GM19468 (cell line): Measurements from ENCODE around the gene ERCC6.

Experiments used
- ATAC-seq: cut with Tn5 transposase; IDR thresholded peaks from one replicate; pipeline ENCODE4 v1.9.1; 2021; ENCODE audit warnings: mild to moderate bottlenecking, moderate library complexity, moderate number of reproducible peaks; ENCODE audit not compliant: unreplicated experiment; ENCODE audit errors: extremely low read depth

The ERCC6 gene

DNA sequence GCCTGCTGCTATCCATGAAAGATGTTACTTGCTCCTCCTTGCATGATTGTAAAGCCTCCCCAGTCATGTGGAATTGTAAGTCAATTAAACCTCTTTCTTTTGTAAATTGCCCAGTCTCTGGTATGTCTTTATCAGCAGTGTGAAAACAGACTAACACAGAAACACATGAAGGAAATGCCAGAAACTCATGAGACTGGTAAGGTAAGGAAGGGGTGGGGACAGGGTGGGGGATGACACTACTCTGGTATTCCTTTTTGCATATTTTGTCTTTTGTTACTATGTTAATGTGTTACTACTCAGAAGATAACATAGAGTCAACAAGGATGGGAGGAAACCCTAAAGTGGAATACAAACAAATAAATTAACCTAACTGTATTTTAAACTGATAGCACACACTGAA, 73.2 kb downstream of the ERCC6 start:
- ATAC-seq = no peak
